Gastrocnemius medialis (tissue), 4 donors: ENCODE results near the gene TCEA2. TPM values are rescaled to one million over a fixed set of nuclear protein-coding genes. Genes with fewer than 3 reads are reported as not detected.

Experiments used
- ATAC-seq, 2 donors: fragments of 150-250 bp; one replicate each; pipeline ENCODE4 v1.9.1; 2016
- DNase-seq, 2 donors: peaks; one replicate each; pipeline ENCODE4 v3.0.0-alpha.2; 2019
- H3K27ac ChIP-seq, 4 donors: fragments of 200-600 bp; sonication (generic); 1 replicate in 1 of 4; 2 replicates in 3 of 4; pipeline ENCODE4 v1.5.1; 2016 to 2018; ENCODE audit warnings: mild to moderate bottlenecking in 2 of 4, moderate library complexity in 1 of 4
- H3K27me3 ChIP-seq, 3 donors: fragments of 200-600 bp; sonication (generic) in 2 of 3; 1 replicate in 1 of 3; 2 replicates in 2 of 3; pipeline versions ENCODE4 v1.5.1 to v1.6.0; 2016 to 2019; ENCODE audit warnings: mild to moderate bottlenecking in 1 of 3, moderate library complexity in 1 of 3
- H3K36me3 ChIP-seq, 2 donors: fragments of 200-600 bp; sonication (generic) in 1 of 2; one replicate each; pipeline ENCODE4 v1.5.1; 2017 to 2018
- H3K4me1 ChIP-seq, 2 donors: fragments of 200-600 bp; sonication (generic) in 1 of 2; one replicate each; pipeline ENCODE4 v1.5.1; 2016 to 2017; ENCODE audit warnings: mild to moderate bottlenecking in 2 of 2
- H3K4me3 ChIP-seq, 4 donors: fragments of 200-600 bp; sonication (generic) in 3 of 4; 1 replicate in 1 of 4; 2 replicates in 3 of 4; pipeline ENCODE4 v1.5.1; 2016 to 2019; ENCODE audit warnings: mild to moderate bottlenecking in 2 of 4
- H3K9me3 ChIP-seq, 3 donors: fragments of 200-600 bp; sonication (generic) in 2 of 3; 1 replicate in 1 of 3; 2 replicates in 2 of 3; pipeline ENCODE4 v1.5.1; 2016 to 2019
- CTCF ChIP-seq, 5 experiments: fragments of 450-650 bp in 3 of 5; fragments of 200-600 bp in 2 of 5; sonication (generic) in 2 of 5; IDR thresholded peaks in 4 of 5; conservative IDR thresholded peaks in 1 of 5; 1 replicate in 4 of 5; 2 replicates in 1 of 5; pipeline ENCODE4 v1.5.1; 2016 to 2019; ENCODE audit warnings: antibody characterized with exemption in 5 of 5, mild to moderate bottlenecking in 3 of 5, moderate library complexity in 3 of 5
- POLR2A ChIP-seq, 2 donors: fragments of 450-650 bp; IDR thresholded peaks; one replicate each; pipeline ENCODE4 v1.6.1; 2017; ENCODE audit warnings: antibody characterized with exemption in 2 of 2, mild to moderate bottlenecking in 2 of 2, moderate library complexity in 2 of 2
- in situ Hi-C, 4 donors: fragments of 200-750 bp; cut with MboI; loops; one replicate each; pipeline versions ENCODE4 v1.15.0 to v1.8.0; 2017; ENCODE audit warnings: low sequenced_read_pairs in 4 of 4
- intact Hi-C: fragments of 100-400 bp; cut with DNase I; formaldehyde crosslinking; loops from one replicate; pipeline ENCODE4 v1.15.1; 2023; ENCODE audit warnings: low total_unique reads
- total RNA-seq, 4 donors: library from RNA; depleted of rRNA; stranded (reverse); fragments of >200 nt; gene quantifications; one replicate each; pipeline versions ENCODE4 v1.1.0 to v1.2.3, GENCODE V29; 2016

The TCEA2 gene
- 10 to 100 TPM in 1 of 4 donors, 1 to 10 TPM in 3; 8.4 to 21.0 (median 8.8) TPM for total RNA-seq

- Histone ChIP-seq H3K4me3 (peak within 1 kb of the TSS; percentile 72 to 99 (median 76)), H3K27ac (peak within 1 kb of the TSS; percentile 70 to 91 (median 79)), H3K27me3 (no peaks in the 10 kb centered on the region), H3K4me1 (peaks cover 10 to 24% of the 10 kb centered on the region in 2 donors), H3K36me3 (no peaks in the 10 kb centered on the region), H3K9me3 (no peaks in the 10 kb centered on the region)
- peak; percentile 63 for TF ChIP-seq POLR2A (IDR thresholded peaks at IDR 0.05)
- TF ChIP-seq CTCF (IDR thresholded peaks at IDR 0.05 in 4 of 5, conservative IDR thresholded peaks at IDR 0.05 in 1 of 5), result no peak
- peak; percentile 93 to 94 for DNase-seq
- intact Hi-C loops, result loop anchor here (1.0 to 10.0 kb wide), 4 partner anchors 21 to 438 kb away; partner anchors contain the start of genes GMEB2 and UCKL1
- peak; percentile 94 for ATAC-seq
- in situ Hi-C loops, result no loop called here
Measured at GRCh38 chr20:64062596-64063388, at the start of gene TCEA2. TSS of gene TCEA2 (plus strand) at chr20:64063198. CDS start at chr20:64063313, 115 bp downstream.

- Histone ChIP-seq H3K9me3 (no peaks in the 10 kb centered on the region), H3K36me3 (peaks cover 0 to 81% of the 10 kb centered on the region in 2 donors), H3K4me1 (no peaks in the 10 kb centered on the region), H3K27me3 (no peaks in the 10 kb centered on the region), H3K27ac (no peak overlapping the region), H3K4me3 (no peak overlapping the region)
- in situ Hi-C loops, result no loop called here
- ATAC-seq (no peak), DNase-seq (no peak)
- no peak for TF ChIP-seq POLR2A (IDR thresholded peaks at IDR 0.05)
- TF ChIP-seq CTCF (IDR thresholded peaks at IDR 0.05 in 4 of 5, conservative IDR thresholded peaks at IDR 0.05 in 1 of 5), result no peak
- intact Hi-C loops, result no loop called here
Measured at GRCh38 chr20:64015635-64016034, 47.4 kb upstream of the TCEA2 start.

GRCh38 chr20:64021124-64021975 lies 41.6 kb upstream of the TCEA2 start:
- Histone ChIP-seq H3K4me3 (no peak overlapping the region), H3K27ac (no peak overlapping the region), H3K36me3 (peaks cover 0 to 91% of the 10 kb centered on the region in 2 donors), H3K9me3 (no peaks in the 10 kb centered on the region), H3K27me3 (no peaks in the 10 kb centered on the region), H3K4me1 (no peaks in the 10 kb centered on the region)
- no peak for DNase-seq
- no peak for TF ChIP-seq CTCF (IDR thresholded peaks at IDR 0.05 in 4 of 5, conservative IDR thresholded peaks at IDR 0.05 in 1 of 5)
- TF ChIP-seq POLR2A (IDR thresholded peaks at IDR 0.05), result no peak
- no peak for ATAC-seq
- in situ Hi-C loops (no loop called here), intact Hi-C loops (no loop called here)

GRCh38 chr20:64022671-64023360 lies 40.2 kb upstream of the TCEA2 start:
- intact Hi-C loops (no loop called here), in situ Hi-C loops (no loop called here)
- no peaks in the 10 kb centered on the region for H3K9me3 ChIP-seq
- no peaks in the 10 kb centered on the region for H3K4me1 ChIP-seq
- H3K4me3 ChIP-seq, result no peak overlapping the region
- ATAC-seq, result no peak
- H3K27ac ChIP-seq, result no peak overlapping the region
- DNase-seq, result no peak
- no peak for TF ChIP-seq POLR2A (IDR thresholded peaks at IDR 0.05)
- no peak for TF ChIP-seq CTCF (IDR thresholded peaks at IDR 0.05 in 4 of 5, conservative IDR thresholded peaks at IDR 0.05 in 1 of 5)
- peaks cover 4 to 93% of the 10 kb centered on the region in 2 donors for H3K36me3 ChIP-seq
- no peaks in the 10 kb centered on the region for H3K27me3 ChIP-seq
